H1 (cell line): Measurements from ENCODE around the gene TMEM255A. TPM values are rescaled to one million over a fixed set of nuclear protein-coding genes. Genes with fewer than 3 reads are reported as not detected.
"Not testable (repeated sequence)": the region's sequence is repeated elsewhere in the genome, so short reads cannot be mapped to it uniquely, and the experiment has no call there.

ENCODE experiments used
- CTCF ChIA-PET: fragments of 300-600 bp; sonication (Branson Sonifier 250); formaldehyde crosslinking; loops from one replicate; lab custom pipeline; 2021; ENCODE audit not compliant: partially characterized antibody; lab: Charles Lee
- POLR2A ChIA-PET: fragments of 300-600 bp; sonication (Branson Sonifier 250); formaldehyde crosslinking; loops from one replicate; lab custom pipeline; 2021; ENCODE audit warnings: inconsistent platforms; ENCODE audit not compliant: partially characterized antibody; lab: Charles Lee
- DNase-seq, 2 experiments: peaks; one replicate each; pipeline versions ENCODE4 v3.0.0 to v3.0.0-alpha.2; 2010 to 2022; ENCODE audit warnings: low spot score in 2 of 2, low read depth in 1 of 2, mixed read lengths in 1 of 2
- FAIRE-seq: peaks from 2 replicates; lab custom pipeline; 2011; peaks lifted over from hg19 to GRCh38; lab: Jason Lieb, UNC
- H2AFZ ChIP-seq: 2 replicates; pipeline ENCODE4 v1.8.1; 2012; ENCODE audit warnings: low read length, inconsistent platforms
- H2AK5ac ChIP-seq: 2 replicates; pipeline ENCODE4 v1.6.1; 2013; ENCODE audit warnings: low read depth, low read length
- H2BK120ac ChIP-seq: replicated peaks from 2 replicates; pipeline ENCODE3; 2013; ENCODE audit warnings: low read depth, low read length, inconsistent platforms
- H2BK12ac ChIP-seq: 2 replicates; pipeline ENCODE4 v1.6.1; 2013; ENCODE audit warnings: low read depth, low read length
- H2BK15ac ChIP-seq: 2 replicates; pipeline ENCODE4 v1.6.1; 2013; ENCODE audit warnings: low read length
- H2BK20ac ChIP-seq: 2 replicates; pipeline ENCODE4 v1.6.1; 2013; ENCODE audit warnings: low read length
- H2BK5ac ChIP-seq: 2 replicates; pipeline ENCODE4 v1.6.1; 2013; ENCODE audit warnings: low read depth, low read length
- H3K14ac ChIP-seq: 2 replicates; pipeline ENCODE4 v1.6.1; 2013; ENCODE audit warnings: inconsistent platforms; ENCODE audit not compliant: insufficient read length
- H3K18ac ChIP-seq: 2 replicates; pipeline ENCODE4 v1.6.1; 2013; ENCODE audit warnings: low read length; ENCODE audit errors: extremely low read depth
- H3K23ac ChIP-seq: 2 replicates; pipeline ENCODE4 v1.6.1; 2013; ENCODE audit warnings: inconsistent platforms; ENCODE audit not compliant: insufficient read length
- H3K23me2 ChIP-seq: 2 replicates; pipeline ENCODE4 v1.6.1; 2013; ENCODE audit warnings: low read depth, low read length
- H3K27ac ChIP-seq: 2 replicates; pipeline ENCODE4 v1.6.1; 2011; ENCODE audit warnings: low read depth, low read length, inconsistent platforms
- H3K27me3 ChIP-seq, 4 experiments: replicated peaks in 1 of 4; 1 replicate in 1 of 4; 2 replicates in 3 of 4; pipeline versions ENCODE4 v1.6.1 to v1.8.1; 2011 to 2013; ENCODE audit warnings: low read length in 3 of 4, mild to moderate bottlenecking in 3 of 4, inconsistent platforms in 2 of 4, mixed read lengths in 2 of 4, moderate library complexity in 1 of 4; ENCODE audit not compliant: control insufficient read depth in 3 of 4, insufficient read depth in 3 of 4; ENCODE audit errors: extremely low read depth in 1 of 4
- H3K36me3 ChIP-seq, 4 experiments: 2 replicates each; pipeline versions ENCODE4 v1.6.1 to v1.8.1; 2011 to 2013; ENCODE audit warnings: mild to moderate bottlenecking in 4 of 4, low read length in 3 of 4, moderate library complexity in 2 of 4, control low read depth in 1 of 4, inconsistent platforms in 1 of 4; ENCODE audit not compliant: insufficient read depth in 4 of 4, control insufficient read depth in 2 of 4
- H3K4ac ChIP-seq: replicated peaks from 2 replicates; pipeline ENCODE3; 2013; ENCODE audit warnings: low read length, low read depth, mixed read lengths, inconsistent platforms; ENCODE audit not compliant: insufficient read length
- H3K4me1 ChIP-seq, 4 experiments: replicated peaks in 1 of 4; 1 replicate in 1 of 4; 2 replicates in 3 of 4; pipeline versions ENCODE4 v1.6.1 to v1.8.1; 2011 to 2013; ENCODE audit warnings: low read length in 3 of 4, inconsistent platforms in 2 of 4, mixed read lengths in 1 of 4; ENCODE audit not compliant: insufficient read depth in 4 of 4, control insufficient read depth in 3 of 4
- H3K4me2 ChIP-seq, 2 experiments: 2 replicates each; pipeline versions ENCODE4 v1.6.1 to v1.8.1; 2011 to 2013; ENCODE audit warnings: low read depth in 2 of 2, low read length in 2 of 2, control low read depth in 1 of 2, inconsistent platforms in 1 of 2, mild to moderate bottlenecking in 1 of 2; ENCODE audit not compliant: insufficient read depth in 1 of 2
- H3K4me3 ChIP-seq, 4 experiments: fragments of 200-600, 300-600 bp in 1 of 4; sonication (generic), shearing (Covaris generic), sonication (Bioruptor Twin) in 1 of 4; 2 replicates each; pipeline versions ENCODE4 v1.5.1 to v1.8.1; 2011 to 2016; ENCODE audit warnings: low read length in 4 of 4, low read depth in 3 of 4, control low read depth in 2 of 4, inconsistent platforms in 2 of 4, mild to moderate bottlenecking in 2 of 4, mixed read lengths in 1 of 4, moderate library complexity in 1 of 4; ENCODE audit not compliant: insufficient read depth in 2 of 4; ENCODE audit errors: extremely low read depth in 1 of 4
- H3K56ac ChIP-seq: replicated peaks from 2 replicates; pipeline ENCODE3; 2013; ENCODE audit warnings: low read depth, mild to moderate bottlenecking, mixed read lengths, low read length, inconsistent platforms; ENCODE audit not compliant: insufficient read length
- H3K79me1 ChIP-seq: 2 replicates; pipeline ENCODE4 v1.6.1; 2013; ENCODE audit warnings: low read depth, low read length, control low read depth
- H3K79me2 ChIP-seq, 2 experiments: 2 replicates each; pipeline versions ENCODE4 v1.6.1 to v1.8.1; 2012 to 2013; ENCODE audit warnings: low read length in 2 of 2, mild to moderate bottlenecking in 2 of 2, inconsistent platforms in 1 of 2; ENCODE audit not compliant: insufficient read depth in 2 of 2, control insufficient read depth in 1 of 2
- H3K9ac ChIP-seq, 4 experiments: replicated peaks in 1 of 4; 1 replicate in 1 of 4; 2 replicates in 3 of 4; pipeline versions ENCODE4 v1.6.1 to v1.8.1; 2011 to 2013; ENCODE audit warnings: low read depth in 3 of 4, low read length in 3 of 4, control low read depth in 2 of 4, mild to moderate bottlenecking in 2 of 4, moderate library complexity in 2 of 4, inconsistent platforms in 1 of 4; ENCODE audit errors: extremely low read depth in 1 of 4
- H3K9me3 ChIP-seq, 2 experiments: 2 replicates each; pipeline versions ENCODE4 v1.6.1 to v1.8.1; 2012 to 2013; ENCODE audit warnings: mild to moderate bottlenecking in 2 of 2, moderate library complexity in 2 of 2, control low read depth in 1 of 2, inconsistent platforms in 1 of 2, low read depth in 1 of 2, low read length in 1 of 2, mixed read lengths in 1 of 2; ENCODE audit not compliant: insufficient read depth in 2 of 2
- H4K20me1 ChIP-seq, 2 experiments: replicated peaks in 1 of 2; 2 replicates each; pipeline versions ENCODE3 to v1.8.1; 2011 to 2013; ENCODE audit warnings: inconsistent platforms in 2 of 2, low read length in 2 of 2, mild to moderate bottlenecking in 1 of 2; ENCODE audit not compliant: insufficient read depth in 2 of 2, control insufficient read depth in 1 of 2
- H4K5ac ChIP-seq: 2 replicates; pipeline ENCODE4 v1.6.1; 2013; ENCODE audit warnings: low read length, low read depth, mixed read lengths, inconsistent platforms; ENCODE audit not compliant: insufficient read length
- H4K8ac ChIP-seq: 2 replicates; pipeline ENCODE4 v1.8.0; 2013; ENCODE audit warnings: mild to moderate bottlenecking, moderate library complexity, low read length, inconsistent platforms; ENCODE audit not compliant: insufficient read depth; ENCODE audit errors: extremely low read depth
- H4K91ac ChIP-seq: replicated peaks from 2 replicates; pipeline ENCODE3; 2013; ENCODE audit warnings: low read length, mixed read lengths, inconsistent platforms; ENCODE audit not compliant: insufficient read length
- BACH1 ChIP-seq: IDR thresholded peaks from 2 replicates; pipeline ENCODE4 v1.6.1; 2012; ENCODE audit warnings: low read length, improper control_type of control experiment
- CBX8 ChIP-seq: fragments of 300-800, 300-1000 bp; sonication (generic); IDR thresholded peaks from 2 replicates; pipeline ENCODE4 v1.7.1; 2016; ENCODE audit warnings: low read depth, low read length, borderline replicate concordance
- JUN ChIP-seq: IDR thresholded peaks from 2 replicates; pipeline ENCODE4 v1.6.1; 2011; ENCODE audit warnings: low read depth, mild to moderate bottlenecking, improper control_type of control experiment, low read length
- NANOG ChIP-seq: IDR thresholded peaks from 2 replicates; pipeline ENCODE4 v1.6.1; 2011; ENCODE audit warnings: low read length, low read depth, mild to moderate bottlenecking, inconsistent platforms; ENCODE audit not compliant: insufficient read depth, poor library complexity, severe bottlenecking
- PHF8 ChIP-seq: fragments of 200-600 bp; sonication (generic); conservative IDR thresholded peaks from 2 replicates; pipeline ENCODE4 v1.7.1; 2012; ENCODE audit warnings: low read depth, mild to moderate bottlenecking, inconsistent platforms, low read length, moderate library complexity
- RBBP5 ChIP-seq: IDR thresholded peaks from 2 replicates; pipeline ENCODE4 v1.7.1; 2012; ENCODE audit warnings: low read depth, mild to moderate bottlenecking, inconsistent platforms, low read length, moderate library complexity, borderline replicate concordance
- RXRA ChIP-seq: IDR thresholded peaks from 2 replicates; pipeline ENCODE4 v1.6.1; 2011; ENCODE audit warnings: low read depth, mild to moderate bottlenecking, low read length, moderate library complexity; ENCODE audit not compliant: insufficient read depth
- SP2 ChIP-seq: IDR thresholded peaks from 2 replicates; pipeline ENCODE4 v1.6.1; 2012; ENCODE audit warnings: mild to moderate bottlenecking, low read length, inconsistent platforms
- TAF7 ChIP-seq: optimal IDR thresholded peaks from 2 replicates; pipeline ENCODE3; 2011; ENCODE audit warnings: low read depth, mild to moderate bottlenecking, inconsistent platforms, low read length, moderate library complexity, borderline replicate concordance
- YY1 ChIP-seq: IDR thresholded peaks from 2 replicates; pipeline ENCODE4 v1.6.1; 2011; ENCODE audit warnings: low read depth, mild to moderate bottlenecking, low read length
- WGBS, 2 experiments: shearing (Covaris generic) in 1 of 2; methylation state at CpG; one replicate each; pipeline versions ENCODE4 v1.1.6 to v1.1.7; 2013 to 2015; ENCODE audit warnings: low lambda C conversion rate in 2 of 2, mixed read lengths in 2 of 2, inconsistent platforms in 1 of 2, low coverage in 1 of 2, missing lambda C conversion rate in 1 of 2; ENCODE audit not compliant: insufficient replicate concordance in 2 of 2, insufficient coverage in 1 of 2, insufficient read length in 1 of 2; ENCODE audit errors: extremely low coverage in 1 of 2, missing lambda C conversion rate in 1 of 2; 5-methylcytosine and 5-hydroxymethylcytosine counted together
- polyA plus RNA-seq, 7 experiments: library from polyadenylated mRNA; depleted of rRNA in 3 of 7; stranded (reverse) in 5 of 7; unstranded in 2 of 7; fragments of >200 nt in 5 of 7; fragments of 200-250 nt in 2 of 7; gene quantifications; 1 replicate in 5 of 7; 2 replicates in 1 of 7; 4 replicates in 1 of 7; pipeline versions ENCODE4 v1.2.1 to v1.2.3, GENCODE V29; 2011 to 2013; ENCODE audit warnings: missing spikeins in 2 of 7, mixed read lengths in 2 of 7
- total RNA-seq: library from RNA; stranded (reverse); fragmentation: NEBNext Ultra II Directional; extraction: Animal tissue kit (Norgen Biotek cat#: 25700); gene quantifications from 2 replicates; pipeline ENCODE4 v1.2.1, GENCODE V29; 2021

The TMEM255A gene
- total and polyA plus RNA-seq, 2 of the 8 experiments (the other 6 are each of a cell fraction or from before 2014, with no cell fraction given), result 0.73 to 2.3 TPM

GRCh38 chrX:120350450-120351138 is 39.3 kb upstream of the TMEM255A start (continued):
- TF ChIP-seq TAF7 (no peak), RBBP5 (no peak), BACH1 (no peak), YY1 (no peak), RXRA (no peak), NANOG (no peak), SP2 (no peak), JUN (no peak), PHF8 (no peak), CBX8 (no peak)

GRCh38 chrX:120344566-120344965 is 33.3 kb upstream of the TMEM255A start:
- FAIRE-seq, H3K56ac ChIP-seq: not testable (repeated sequence)
- CTCF ChIA-PET, result interaction anchor here (1.2 kb wide), 1 partner anchor 13 kb away, joined by 3 read pairs; no protein-coding TSS in a partner anchor

More at GRCh38 chrX:120344566-120344965, 33.3 kb upstream of the TMEM255A start:
- H3K27me3 ChIP-seq, H3K4ac ChIP-seq, DNase-seq, H3K23me2 ChIP-seq, H3K9ac ChIP-seq, H3K18ac ChIP-seq, H3K23ac ChIP-seq, H4K20me1 ChIP-seq, H3K79me2 ChIP-seq, H2BK12ac ChIP-seq, H4K8ac ChIP-seq, H2BK120ac ChIP-seq, H2AFZ ChIP-seq, H2BK20ac ChIP-seq, H4K91ac ChIP-seq, H3K4me2 ChIP-seq, H3K4me3 ChIP-seq, H2BK5ac ChIP-seq, H3K9me3 ChIP-seq, H3K36me3 ChIP-seq, H3K14ac ChIP-seq, H2AK5ac ChIP-seq, H2BK15ac ChIP-seq, H3K27ac ChIP-seq, H4K5ac ChIP-seq, H3K79me1 ChIP-seq, H3K4me1 ChIP-seq, POLR2A ChIA-PET: not testable (repeated sequence)
- WGBS, 2 experiments, result 100% methylated on average over 2 of the region's 11 CpGs; no CpG with 5 or more reads in 1 of the 2 experiments
